Measurements from ENCODE around the gene CFHR5.
"Not testable (repeated sequence)": the region's sequence is repeated elsewhere in the genome, so short reads cannot be mapped to it uniquely, and the experiment has no call there.

The CFHR5 gene

GRCh38 chr1:196977278-196977677 is at the start of gene CFHR5:
TSS of gene CFHR5 (plus strand) at chr1:196977556. CDS start at chr1:196977665, 109 bp downstream.
- no peak for DNase-seq

- DNase-seq, result not testable (repeated sequence)
Observed at GRCh38 chr1:196932853-196933252, 44.5 kb upstream of the CFHR5 start.

- DNase-seq, result peak; percentile 71
Observed at GRCh38 chr1:196933531-196934189, 43.7 kb upstream of the CFHR5 start.

DNA sequence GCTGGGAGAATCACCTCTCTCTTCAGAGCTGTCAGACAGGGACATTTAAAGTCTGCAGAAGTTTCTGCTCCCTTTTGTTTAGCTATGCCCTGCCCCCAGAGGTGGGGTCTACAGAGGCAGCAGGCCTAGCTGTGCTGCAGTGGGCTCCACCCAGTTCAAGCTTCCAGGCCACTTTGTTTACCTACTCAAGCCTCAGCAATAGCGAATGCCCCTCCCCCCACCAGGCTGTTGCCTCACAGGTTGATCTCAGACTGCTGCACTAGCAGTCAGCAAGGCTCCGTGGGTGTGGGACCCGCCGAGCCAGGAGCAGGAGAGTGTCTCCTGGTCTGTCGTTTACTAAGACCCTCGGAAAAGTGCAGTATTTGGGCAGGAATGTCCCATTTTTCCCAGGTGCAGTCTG is 35.9 kb upstream of the CFHR5 start:
- DNase-seq, result not testable (repeated sequence)

DNA sequence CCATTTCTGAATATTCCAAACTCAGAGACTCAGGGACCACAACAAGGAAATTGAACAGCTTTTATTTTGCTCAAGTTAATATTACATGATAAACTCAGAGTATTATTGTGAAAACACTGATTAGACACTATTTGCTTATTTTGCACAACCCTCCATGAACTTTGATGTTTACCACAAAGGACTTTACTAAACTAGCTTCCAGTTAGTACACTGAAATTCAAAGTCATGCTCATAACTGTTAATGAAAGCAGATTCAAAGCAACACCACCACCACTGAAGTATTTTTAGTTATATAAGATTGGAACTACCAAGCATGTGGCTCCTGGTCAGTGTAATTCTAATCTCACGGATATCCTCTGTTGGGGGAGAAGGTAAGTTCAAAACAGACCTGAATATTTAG is 33.8 kb upstream of the CFHR5 start, which contains the start of gene CFHR2:
Gene CFHR2, plus strand, starts transcription at position 171 of the 400 bp plus-strand sequence. Its CDS starts 143 bp downstream, at position 314.
- DNase-seq, result not testable (repeated sequence)

DNA sequence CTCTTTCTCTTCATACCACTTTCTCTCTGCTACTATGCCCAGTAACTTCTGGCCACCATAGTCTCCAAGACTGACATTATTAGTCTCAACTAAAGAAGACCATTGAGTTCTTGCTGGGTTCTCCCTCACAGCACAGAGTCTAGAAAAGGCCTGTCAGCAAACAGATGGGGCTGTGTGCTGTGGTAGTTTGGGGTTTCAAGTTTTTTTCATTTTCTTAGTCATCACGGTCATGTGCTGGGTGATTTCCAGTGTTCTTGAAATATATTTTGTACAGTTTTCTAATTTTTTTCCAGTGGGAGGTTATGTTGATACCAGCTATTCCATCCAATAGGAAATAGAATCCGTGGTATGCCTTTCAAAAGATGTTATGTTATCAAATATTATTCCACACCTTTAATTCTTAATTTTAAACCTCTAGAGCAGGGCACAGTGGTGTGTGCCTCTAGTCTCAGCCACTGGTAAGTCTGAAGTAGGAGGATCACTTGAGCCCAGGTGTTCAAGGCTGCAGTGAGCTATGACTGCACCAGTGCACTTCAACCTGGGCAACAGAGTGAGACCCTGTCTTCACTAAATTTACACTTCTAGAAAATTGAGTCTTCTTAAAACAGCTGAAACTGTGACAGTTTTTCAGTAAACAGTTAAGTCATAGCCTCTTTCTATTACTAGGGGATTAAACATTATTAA is 25.5 kb upstream of the CFHR5 start:
- DNase-seq, result no peak

DNA sequence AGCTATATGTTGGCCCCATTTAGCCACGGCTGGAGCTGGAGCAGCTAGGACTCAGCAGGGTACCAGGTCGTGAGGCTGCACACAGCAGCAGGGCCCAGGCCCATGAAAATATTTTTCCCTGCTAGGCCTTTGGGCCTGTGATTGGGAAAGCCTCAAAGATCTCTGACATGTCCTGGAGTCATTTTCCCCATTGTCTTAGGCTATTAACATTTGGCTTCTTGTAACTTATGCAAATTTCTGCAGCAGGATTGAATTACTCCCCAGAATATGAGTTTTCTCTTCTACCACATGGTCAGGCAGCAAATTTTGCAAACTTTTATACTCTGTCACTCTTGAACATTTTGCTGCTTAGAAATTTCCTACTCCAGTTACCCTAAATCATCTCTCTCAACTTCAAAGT is 22.6 kb upstream of the CFHR5 start:
- no peak for DNase-seq

- DNase-seq, result no peak
Observed at GRCh38 chr1:196955926-196956325, 21.4 kb upstream of the CFHR5 start.

DNA sequence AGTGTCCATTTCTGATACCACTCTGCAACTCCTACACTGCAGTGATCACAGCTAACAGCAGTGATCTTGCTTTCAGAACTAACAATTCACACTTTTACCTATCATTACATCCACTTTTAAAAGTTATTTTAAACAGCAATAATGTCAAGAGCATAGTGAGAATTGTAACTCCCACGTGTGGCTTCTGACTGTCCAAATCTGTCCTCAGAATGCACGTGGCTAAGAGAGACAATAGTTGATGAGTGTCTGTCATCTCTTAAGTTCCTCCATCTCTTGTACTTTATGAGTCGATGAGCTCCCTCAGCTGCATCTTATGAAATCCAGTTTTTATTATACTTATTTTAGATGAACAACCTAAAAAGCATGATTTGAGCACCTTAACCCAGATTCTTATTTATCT is 16.5 kb upstream of the CFHR5 start:
- DNase-seq, result no peak

- no peak for DNase-seq
Observed at GRCh38 chr1:196970182-196970581, 7.2 kb upstream of the CFHR5 start.

GRCh38 chr1:196976278-196976677 is 1.1 kb upstream of the CFHR5 start:
- DNase-seq, result no peak

DNA sequence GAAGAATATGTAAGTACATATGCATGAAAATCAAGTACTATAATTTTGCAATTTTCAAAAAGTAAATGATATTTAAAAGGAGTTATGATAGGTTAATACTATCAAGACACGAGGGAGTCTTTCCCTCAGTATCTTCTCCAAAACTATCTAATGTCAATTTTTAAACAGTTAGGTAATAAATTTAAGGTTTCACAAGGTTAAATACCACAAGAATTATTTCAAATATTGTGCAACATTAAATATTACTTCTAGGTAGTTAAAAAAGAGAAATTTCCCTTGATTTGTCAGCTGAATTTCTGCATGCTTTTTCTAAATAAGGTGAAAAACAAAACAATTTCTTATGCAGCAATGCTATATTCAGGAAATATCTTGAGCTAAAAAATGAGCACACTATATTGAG is 3.5 kb downstream of the CFHR5 start:
- DNase-seq, result no peak

DNA sequence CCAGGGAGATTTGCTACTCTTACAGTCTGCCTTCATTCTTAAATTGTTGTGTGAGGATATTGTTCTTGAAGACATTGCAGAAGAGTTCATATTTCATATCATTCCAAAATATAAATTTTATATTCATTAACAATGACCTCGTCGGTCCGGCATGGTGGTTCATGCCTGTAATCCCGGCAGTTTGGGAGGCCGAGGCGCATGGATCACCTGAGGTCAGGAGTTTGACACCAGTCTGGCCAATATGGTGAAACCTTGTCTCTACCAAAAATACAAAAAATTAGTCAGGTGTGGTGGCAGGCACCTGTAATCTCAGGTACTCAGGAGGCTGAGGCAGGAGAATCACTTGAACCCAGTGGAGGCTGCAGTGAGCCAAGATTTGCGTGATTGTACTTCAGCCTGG is 4.9 kb downstream of the CFHR5 start:
- not testable (repeated sequence) for DNase-seq

DNA sequence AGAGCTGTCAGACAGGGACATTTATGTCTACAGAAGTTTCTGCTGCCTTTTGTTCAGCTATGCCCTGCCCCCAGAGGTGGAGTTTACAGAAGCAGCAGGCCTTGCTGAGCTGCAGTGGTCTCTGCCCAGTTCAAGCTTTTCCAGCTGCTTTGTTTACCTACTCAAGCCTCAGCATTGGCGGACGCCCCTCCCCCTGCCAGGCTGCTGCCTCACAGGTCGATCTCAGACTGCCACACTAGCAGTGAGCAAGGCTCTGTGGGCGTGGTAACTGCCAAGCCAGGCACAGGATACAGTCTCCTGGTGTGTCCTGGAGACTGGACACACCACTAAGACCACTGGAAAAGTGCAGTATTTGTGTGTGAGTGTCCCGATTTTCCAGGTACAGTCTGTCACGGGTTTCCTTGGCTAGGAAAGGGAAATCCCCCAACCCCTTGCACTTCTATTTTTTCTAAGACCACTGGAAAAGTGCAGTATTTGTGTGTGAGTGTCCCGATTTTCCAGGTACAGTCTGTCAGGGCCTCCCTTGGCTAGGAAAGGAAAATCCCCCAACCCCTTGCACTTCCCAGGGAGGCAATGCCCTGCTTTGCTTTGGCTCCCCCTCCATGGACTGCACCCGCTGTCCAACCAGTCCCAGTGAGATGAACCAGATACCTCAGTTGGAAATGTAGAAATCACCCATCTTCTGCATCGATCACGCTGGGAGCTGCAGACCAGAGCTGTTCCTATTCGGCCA is 14.7 kb downstream of the CFHR5 start:
- DNase-seq, result peak; percentile 82

DNA sequence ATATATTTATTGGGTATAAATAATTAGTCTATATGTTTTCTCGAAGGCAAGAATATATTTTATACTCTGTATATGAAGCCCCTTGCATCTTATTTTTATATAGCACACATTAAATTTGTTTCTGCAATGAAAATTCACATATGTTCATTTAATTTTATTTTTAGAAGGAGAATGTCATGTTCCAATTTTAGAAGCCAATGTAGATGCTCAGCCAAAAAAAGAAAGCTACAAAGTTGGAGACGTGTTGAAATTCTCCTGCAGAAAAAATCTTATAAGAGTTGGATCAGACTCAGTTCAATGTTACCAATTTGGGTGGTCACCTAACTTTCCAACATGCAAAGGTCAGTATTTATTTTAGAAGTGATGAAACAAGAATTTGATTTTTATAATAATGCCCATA is 16.6 kb downstream of the CFHR5 start:
- no peak for DNase-seq

GRCh38 chr1:196997423-196997822 is 20.1 kb downstream of the CFHR5 start:
- no peak for DNase-seq

DNA sequence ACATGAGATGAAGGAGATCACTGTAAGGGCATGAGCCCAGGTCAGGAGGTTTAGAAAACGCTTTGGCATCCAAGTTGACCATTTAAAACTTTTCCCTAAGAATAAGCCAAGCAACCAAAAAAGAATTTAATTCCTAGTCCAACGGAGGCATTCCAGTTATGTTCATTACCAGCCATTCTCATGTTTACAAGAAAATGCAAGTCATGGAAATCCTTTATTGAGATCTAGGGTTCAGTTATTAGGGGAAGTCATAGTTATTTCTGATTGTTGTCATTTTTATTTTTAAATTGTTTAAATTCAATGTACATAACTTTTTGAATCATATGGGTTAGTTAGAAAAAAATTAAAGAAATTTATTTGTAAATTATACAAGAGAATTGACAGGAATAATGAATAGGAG is 24.5 kb downstream of the CFHR5 start:
- no peak for DNase-seq

DNA sequence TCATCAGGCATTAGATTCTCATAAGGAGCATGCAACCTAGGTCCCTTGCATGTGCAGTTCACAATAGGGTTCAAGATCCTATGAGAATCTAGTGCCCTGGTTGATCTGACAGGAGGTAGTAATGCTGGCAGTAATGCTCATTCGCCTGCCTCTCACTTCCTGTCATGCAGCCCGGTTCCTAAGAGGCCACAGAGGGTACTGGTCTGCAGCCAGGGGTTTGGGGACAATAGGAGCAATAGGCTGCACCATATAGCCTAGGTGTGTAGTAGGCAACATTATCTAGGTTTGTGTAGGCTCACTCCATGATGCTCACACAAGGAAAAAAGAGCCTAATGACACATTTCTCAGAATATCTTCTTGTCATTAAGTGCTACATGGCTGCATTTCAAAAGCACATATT is 25.8 kb downstream of the CFHR5 start:
- no peak for DNase-seq

DNA sequence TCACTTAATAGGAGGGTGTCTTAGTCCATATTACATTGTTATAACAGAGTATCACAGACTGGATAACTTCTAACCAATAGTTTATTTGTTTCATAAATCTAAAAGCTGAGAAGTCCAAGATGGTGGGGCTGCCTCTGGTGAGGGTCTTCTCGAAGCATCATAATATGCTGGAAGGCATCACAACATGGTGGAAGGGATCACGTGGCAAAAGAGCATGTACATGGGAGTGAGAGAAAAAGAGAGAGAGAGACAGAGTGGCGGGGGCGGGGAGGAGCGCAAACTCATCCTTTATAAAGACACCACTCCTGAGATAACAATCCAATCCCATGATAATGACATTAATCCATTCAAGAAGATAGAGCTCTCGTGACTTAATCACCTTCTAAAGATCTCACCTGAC is 31.5 kb downstream of the CFHR5 start:
- DNase-seq, result no peak

- DNase-seq, result no peak
Observed at GRCh38 chr1:197011614-197012013, 34.3 kb downstream of the CFHR5 start.

DNA sequence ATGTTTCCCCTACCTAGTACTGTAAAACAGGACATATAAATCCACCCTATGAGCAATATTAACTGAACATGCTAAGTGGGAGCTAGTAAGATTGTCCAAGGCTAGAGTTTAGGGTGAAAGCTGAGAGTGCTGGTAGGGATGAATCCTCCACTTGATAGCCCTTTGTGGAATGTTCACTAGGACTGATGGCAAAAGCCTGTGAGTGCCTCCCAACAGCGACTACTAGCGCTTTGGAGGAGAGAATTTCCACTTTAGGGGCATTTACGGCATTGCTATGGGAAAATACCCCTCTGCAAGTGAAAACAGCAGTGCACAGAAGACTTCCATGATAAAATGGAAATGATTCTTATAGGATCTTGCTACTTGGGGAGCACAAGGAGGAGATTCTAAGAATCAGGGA is 35.9 kb downstream of the CFHR5 start:
- DNase-seq, result no peak

GRCh38 chr1:197016751-197017150 is 39.4 kb downstream of the CFHR5 start:
- no peak for DNase-seq

DNA sequence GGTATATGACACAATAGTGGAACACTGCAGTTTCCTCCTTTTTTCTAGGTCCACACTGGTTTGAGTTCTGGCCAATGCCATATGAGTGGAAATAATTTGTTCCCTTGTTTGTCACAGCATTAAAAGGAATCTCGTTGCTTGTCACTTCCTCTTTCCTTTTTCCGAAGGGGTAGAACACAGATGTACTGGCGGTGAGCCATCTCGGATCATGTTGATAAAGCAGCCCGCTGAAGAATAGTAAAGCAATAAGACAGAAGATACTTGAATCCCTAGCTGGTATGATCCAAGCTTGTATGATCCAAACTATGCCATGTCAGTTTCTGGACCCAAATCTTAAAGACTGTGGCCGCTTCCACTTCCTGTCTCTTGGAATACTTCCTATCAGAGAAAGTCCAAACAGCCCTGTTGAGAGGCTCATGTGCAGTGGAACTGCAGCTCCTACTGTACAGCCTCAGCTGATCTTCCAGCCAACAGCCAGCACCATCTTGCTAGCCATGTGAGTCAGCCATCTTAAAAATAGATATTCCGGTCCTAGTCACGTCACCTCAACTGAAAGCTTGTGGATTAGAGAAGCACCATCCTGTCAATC is 40.3 kb downstream of the CFHR5 start:
- no peak for DNase-seq

GRCh38 chr1:197021716-197022115 is 44.4 kb downstream of the CFHR5 start:
- no peak for DNase-seq

All from NCI-H1105 treated with DMSO at 0.1 percent for 48 hours (cell line).